Stimulated activated naive CD8-positive, alpha-beta T cell treated with anti-CD3 and anti-CD28 coated beads, Interleukin-15, amount 100 ng/mL, for 72 hours (primary cell): Measurements from ENCODE around the gene WDR27.
"Not testable (repeated sequence)": the region's sequence is repeated elsewhere in the genome, so short reads cannot be mapped to it uniquely, and the experiment has no call there.

Experiments
- ATAC-seq: fragments of 150-1000 bp; cut with Tn5 transposase; 2 replicates; pipeline ENCODE4 v1.10.0; 2021; ENCODE audit warnings: mild to moderate bottlenecking, moderate library complexity
- DNase-seq, 2 donors: peaks; one replicate each; pipeline ENCODE4 v3.0.0; 2021 to 2022
- H3K27ac Mint-ChIP-seq, 2 donors: one replicate each; pipeline ENCODE4 v1.8.0; 2022; ENCODE audit warnings: mild to moderate bottlenecking in 2 of 2, mixed read lengths in 2 of 2, moderate library complexity in 2 of 2
- H3K27me3 Mint-ChIP-seq: one replicate; pipeline ENCODE4 v1.8.0; 2022; ENCODE audit warnings: mixed read lengths
- H3K4me1 Mint-ChIP-seq: one replicate; pipeline ENCODE4 v1.8.0; 2022; ENCODE audit warnings: mild to moderate bottlenecking, mixed read lengths
- H3K4me3 Mint-ChIP-seq, 2 donors: one replicate each; pipeline ENCODE4 v1.8.0; 2022; ENCODE audit warnings: mild to moderate bottlenecking in 2 of 2, mixed read lengths in 2 of 2, moderate library complexity in 1 of 2
- H3K9me3 Mint-ChIP-seq, 2 donors: one replicate each; pipeline ENCODE4 v1.8.0; 2022; ENCODE audit warnings: mixed read lengths in 2 of 2

WDR27 gene

DNA sequence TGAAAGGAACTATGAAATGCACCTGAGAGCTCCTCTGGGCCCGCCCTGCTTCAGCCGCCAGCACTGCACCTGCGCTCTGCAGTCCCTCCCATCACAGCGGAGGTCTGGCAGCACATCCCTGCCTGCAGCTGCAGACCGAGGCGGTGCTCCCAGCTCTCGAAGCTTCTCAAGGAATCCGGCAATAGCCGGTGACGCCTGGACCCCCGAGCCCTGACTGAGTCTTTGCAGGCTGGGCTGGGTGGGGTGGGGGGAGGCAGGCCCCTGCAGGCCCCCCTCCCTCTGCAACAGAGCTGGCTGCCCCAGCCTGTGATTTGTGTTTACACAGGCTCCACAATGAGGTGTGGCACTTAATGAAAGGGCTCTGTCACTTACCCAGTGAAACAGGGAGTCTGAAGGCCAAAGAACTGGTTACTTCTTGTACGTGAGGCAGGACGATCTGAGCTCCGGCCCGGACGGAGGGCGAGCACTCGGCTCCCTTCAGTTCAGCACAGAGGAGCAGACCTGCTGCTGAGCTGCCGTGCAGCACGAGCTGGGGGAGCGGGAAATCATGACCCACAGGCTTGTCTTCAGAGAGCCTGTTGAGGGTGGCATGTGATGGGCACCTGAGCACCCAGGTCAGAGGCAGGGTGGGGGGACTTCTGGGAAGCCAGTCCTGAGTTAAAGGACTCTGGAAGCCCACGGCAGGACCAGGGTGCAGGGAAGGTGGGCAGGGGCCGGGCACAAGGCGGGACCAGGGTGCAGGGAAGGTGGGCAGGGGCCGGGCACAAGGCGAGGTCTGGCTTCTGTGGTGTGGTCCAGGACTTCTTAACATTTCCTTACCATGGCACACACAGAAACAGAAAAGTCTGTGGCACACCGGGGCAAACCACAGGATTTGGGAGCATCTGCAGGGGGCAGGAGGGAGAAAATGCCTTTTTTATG is 255.9 kb downstream of the WDR27 start:
- H3K4me1 Mint-ChIP-seq = no peaks in the 10 kb centered on the region
- peak overlapping the region in 1 of 2 donors; percentile 8 for H3K27ac Mint-ChIP-seq
- DNase-seq (no peak), ATAC-seq (no peak)
- H3K9me3 Mint-ChIP-seq = no peaks in the 10 kb centered on the region
- H3K4me3 Mint-ChIP-seq = no peak overlapping the region
- peaks cover 18% of the 10 kb centered on the region for H3K27me3 Mint-ChIP-seq

DNA sequence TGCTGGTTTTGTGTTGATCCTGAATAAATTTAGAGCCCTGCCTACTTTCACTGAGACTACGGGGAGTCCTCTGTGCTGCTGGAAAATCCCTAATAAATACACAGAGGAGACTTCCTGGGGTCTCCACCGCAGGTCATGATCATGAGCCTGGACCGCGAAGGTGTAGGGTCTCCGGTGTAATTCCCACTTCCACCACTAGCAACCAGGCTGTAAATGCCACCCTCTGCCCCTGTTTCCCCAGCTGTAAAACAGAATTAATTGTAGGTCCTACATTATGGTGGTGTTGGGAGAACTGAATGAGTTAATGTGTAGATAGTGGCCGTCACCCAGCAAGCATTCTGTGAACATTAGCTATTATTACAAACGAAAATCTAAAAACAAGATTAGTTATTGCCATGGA is 256.6 kb downstream of the WDR27 start:
- no peaks in the 10 kb centered on the region for H3K9me3 Mint-ChIP-seq
- DNase-seq (no peak), ATAC-seq (no peak)
- no peak overlapping the region for H3K4me3 Mint-ChIP-seq
- no peaks in the 10 kb centered on the region for H3K4me1 Mint-ChIP-seq
- H3K27me3 Mint-ChIP-seq = peaks cover 18% of the 10 kb centered on the region
- H3K27ac Mint-ChIP-seq = no peak overlapping the region

- no peaks in the 10 kb centered on the region for H3K9me3 Mint-ChIP-seq
- H3K4me1 Mint-ChIP-seq = no peaks in the 10 kb centered on the region
- no peak overlapping the region for H3K4me3 Mint-ChIP-seq
- no peak for DNase-seq
- H3K27ac Mint-ChIP-seq = peak overlapping the region in 1 of 2 donors; percentile 12
- H3K27me3 Mint-ChIP-seq = peaks cover 18% of the 10 kb centered on the region
- ATAC-seq = no peak
Observed at GRCh38 chr6:169441292-169441691, 260.5 kb downstream of the WDR27 start.

DNA sequence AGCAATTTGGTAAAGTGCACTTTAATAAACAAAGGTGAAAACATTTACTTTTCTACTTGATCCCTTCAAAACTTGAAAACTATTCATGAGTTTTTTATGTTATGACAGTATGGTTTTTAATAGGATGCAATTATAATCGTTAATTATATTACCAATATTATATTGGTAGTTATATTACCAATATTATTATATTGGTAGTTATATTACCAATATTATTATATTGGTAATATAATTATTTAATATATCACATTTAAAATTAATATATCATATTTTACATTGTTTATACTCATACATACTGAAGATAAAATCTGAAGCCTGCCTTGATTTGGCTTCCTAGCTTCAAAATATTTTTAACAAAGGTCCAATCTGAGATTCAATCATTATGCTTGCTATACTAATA is 262.1 kb downstream of the WDR27 start:
- H3K27me3 Mint-ChIP-seq = peaks cover 18% of the 10 kb centered on the region
- no peak overlapping the region for H3K4me3 Mint-ChIP-seq
- H3K27ac Mint-ChIP-seq = no peak overlapping the region
- DNase-seq (no peak), ATAC-seq (no peak)
- no peaks in the 10 kb centered on the region for H3K4me1 Mint-ChIP-seq
- H3K9me3 Mint-ChIP-seq = peaks cover 0 to 11% of the 10 kb centered on the region in 2 donors

GRCh38 chr6:169434554-169434953 is 267.3 kb downstream of the WDR27 start:
- peaks cover 17 to 51% of the 10 kb centered on the region in 2 donors for H3K9me3 Mint-ChIP-seq
- H3K27me3 Mint-ChIP-seq, H3K27ac Mint-ChIP-seq, H3K4me1 Mint-ChIP-seq, DNase-seq, H3K4me3 Mint-ChIP-seq, ATAC-seq: not testable (repeated sequence)

- Mint-ChIP-seq H3K9me3 (peaks cover 17 to 48% of the 10 kb centered on the region in 2 donors), H3K4me1 (no peaks in the 10 kb centered on the region), H3K27me3 (no peaks in the 10 kb centered on the region), H3K27ac (no peak overlapping the region), H3K4me3 (no peak overlapping the region)
- DNase-seq (no peak), ATAC-seq (no peak)
Observed at GRCh38 chr6:169429001-169429400, 272.8 kb downstream of the WDR27 start.

GRCh38 chr6:169428532-169428931 is 273.3 kb downstream of the WDR27 start:
- peaks cover 17 to 43% of the 10 kb centered on the region in 2 donors for H3K9me3 Mint-ChIP-seq
- H3K4me3 Mint-ChIP-seq = no peak overlapping the region
- DNase-seq (no peak), ATAC-seq (no peak)
- no peak overlapping the region for H3K27ac Mint-ChIP-seq
- H3K4me1 Mint-ChIP-seq = no peaks in the 10 kb centered on the region
- H3K27me3 Mint-ChIP-seq = no peaks in the 10 kb centered on the region

DNA sequence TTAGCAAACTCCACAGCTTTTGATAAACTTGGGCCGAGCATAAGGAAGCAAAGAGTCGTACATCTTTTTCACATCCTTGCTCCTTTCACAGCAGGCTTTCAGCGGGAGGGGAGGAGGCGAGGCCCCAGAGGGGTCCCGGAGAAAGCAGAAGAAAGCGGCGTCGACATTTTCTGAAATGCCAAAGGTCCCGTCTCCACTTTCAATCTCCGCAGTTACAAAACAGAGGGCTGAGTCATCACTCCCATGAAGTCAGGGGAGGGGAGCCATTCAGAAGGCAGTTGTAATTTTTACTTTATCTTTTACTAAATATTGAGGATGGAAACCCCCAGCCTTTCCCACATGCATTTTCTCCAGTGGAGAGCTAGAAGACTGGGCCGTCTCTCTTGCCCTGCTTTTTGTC is 274.0 kb downstream of the WDR27 start:
- ATAC-seq = no peak
- no peak for DNase-seq
- H3K4me3 Mint-ChIP-seq = no peak overlapping the region
- no peaks in the 10 kb centered on the region for H3K27me3 Mint-ChIP-seq
- H3K27ac Mint-ChIP-seq = no peak overlapping the region
- no peaks in the 10 kb centered on the region for H3K4me1 Mint-ChIP-seq
- peaks cover 16 to 38% of the 10 kb centered on the region in 2 donors for H3K9me3 Mint-ChIP-seq

GRCh38 chr6:169426611-169427010 is 275.2 kb downstream of the WDR27 start:
- Mint-ChIP-seq H3K9me3 (peaks cover 4 to 25% of the 10 kb centered on the region in 2 donors), H3K27ac (no peak overlapping the region), H3K27me3 (peaks cover 8% of the 10 kb centered on the region), H3K4me3 (no peak overlapping the region), H3K4me1 (no peaks in the 10 kb centered on the region)
- DNase-seq = no peak
- no peak for ATAC-seq

DNA sequence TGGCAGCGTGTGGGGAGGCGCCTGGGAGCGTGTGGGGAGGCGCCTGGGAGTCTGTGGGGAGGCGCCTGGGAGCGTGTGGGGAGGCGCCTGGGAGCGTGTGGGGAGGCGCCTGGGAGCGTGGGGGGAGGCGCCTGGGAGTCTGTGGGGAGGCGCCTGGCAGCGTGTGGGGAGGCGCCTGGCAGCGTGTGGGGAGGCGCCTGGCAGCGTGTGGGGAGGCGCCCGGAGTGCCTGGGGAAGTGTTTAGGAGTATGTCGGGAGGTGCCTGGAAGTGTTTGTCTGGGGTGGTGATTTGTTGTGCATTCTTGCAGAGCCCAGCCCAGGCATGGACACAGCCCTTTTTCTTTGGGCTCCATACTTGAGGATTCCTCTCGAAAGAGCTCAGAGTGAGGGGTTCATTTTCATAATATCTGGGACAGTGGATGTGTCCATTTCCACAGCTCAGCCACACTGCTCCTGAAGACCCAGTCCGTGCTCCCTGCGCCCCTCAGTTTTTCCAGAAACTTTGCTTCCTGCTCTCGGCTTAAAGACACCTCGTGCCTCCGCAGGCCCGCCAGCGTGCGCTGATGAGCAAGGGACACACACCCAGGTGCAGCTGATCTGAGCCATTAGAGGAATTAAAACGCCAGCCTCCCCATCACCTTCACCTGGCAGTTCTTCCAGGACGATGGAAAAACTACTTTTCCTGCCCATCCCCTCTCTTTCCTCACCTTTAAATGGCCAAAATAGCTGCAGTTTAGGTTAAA is 276.0 kb downstream of the WDR27 start:
- DNase-seq = peak in 1 of 2 donors; percentile 46
- peaks cover 8% of the 10 kb centered on the region for H3K27me3 Mint-ChIP-seq
- H3K4me1 Mint-ChIP-seq = no peaks in the 10 kb centered on the region
- peak overlapping the region in 1 of 2 donors; percentile 68 for H3K4me3 Mint-ChIP-seq
- peak; percentile 44 for ATAC-seq
- H3K9me3 Mint-ChIP-seq = peaks cover 0 to 19% of the 10 kb centered on the region in 2 donors
- no peak overlapping the region for H3K27ac Mint-ChIP-seq

DNA sequence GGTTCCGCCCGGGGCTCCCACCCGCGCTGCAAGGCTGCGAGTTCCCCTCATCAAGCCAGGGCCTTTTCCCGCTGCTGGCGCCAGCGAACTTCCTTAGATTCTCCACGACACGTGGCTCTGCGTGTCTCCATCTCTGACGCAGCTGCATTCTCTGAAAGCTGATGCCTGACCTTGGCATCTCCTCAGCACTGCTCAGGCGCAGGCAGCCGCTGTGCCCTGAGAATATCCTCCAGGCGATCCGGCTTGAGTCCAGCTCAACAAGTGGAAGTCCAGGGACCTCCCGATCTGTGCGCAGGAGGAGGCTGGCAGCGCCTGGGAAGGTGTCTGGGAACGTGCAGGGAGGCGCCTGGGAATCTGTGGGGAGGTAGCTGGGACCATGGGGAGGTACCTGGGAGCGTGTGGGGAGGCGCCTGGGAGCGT is 277.0 kb downstream of the WDR27 start:
- H3K27me3 Mint-ChIP-seq = peaks cover 8% of the 10 kb centered on the region
- ATAC-seq (peak; percentile 53), DNase-seq (no peak)
- peak overlapping the region in 1 of 2 donors; percentile 74 for H3K4me3 Mint-ChIP-seq
- H3K27ac Mint-ChIP-seq = no peak overlapping the region
- H3K4me1 Mint-ChIP-seq = no peaks in the 10 kb centered on the region
- peaks cover 0 to 11% of the 10 kb centered on the region in 2 donors for H3K9me3 Mint-ChIP-seq

- DNase-seq (no peak), ATAC-seq (peak; percentile 31)
- Mint-ChIP-seq H3K9me3 (peaks cover 0 to 7% of the 10 kb centered on the region in 2 donors), H3K4me1 (no peaks in the 10 kb centered on the region), H3K27me3 (peaks cover 8% of the 10 kb centered on the region), H3K4me3 (no peak overlapping the region), H3K27ac (no peak overlapping the region)
Observed at GRCh38 chr6:169424149-169424804, 277.6 kb downstream of the WDR27 start.

- no peak overlapping the region for H3K4me3 Mint-ChIP-seq
- DNase-seq = no peak
- ATAC-seq = no peak
- no peak overlapping the region for H3K27ac Mint-ChIP-seq
- peaks cover 0 to 7% of the 10 kb centered on the region in 2 donors for H3K9me3 Mint-ChIP-seq
- H3K4me1 Mint-ChIP-seq = no peaks in the 10 kb centered on the region
- peaks cover 18% of the 10 kb centered on the region for H3K27me3 Mint-ChIP-seq
Observed at GRCh38 chr6:169421586-169422264, 280.1 kb downstream of the WDR27 start.

DNA sequence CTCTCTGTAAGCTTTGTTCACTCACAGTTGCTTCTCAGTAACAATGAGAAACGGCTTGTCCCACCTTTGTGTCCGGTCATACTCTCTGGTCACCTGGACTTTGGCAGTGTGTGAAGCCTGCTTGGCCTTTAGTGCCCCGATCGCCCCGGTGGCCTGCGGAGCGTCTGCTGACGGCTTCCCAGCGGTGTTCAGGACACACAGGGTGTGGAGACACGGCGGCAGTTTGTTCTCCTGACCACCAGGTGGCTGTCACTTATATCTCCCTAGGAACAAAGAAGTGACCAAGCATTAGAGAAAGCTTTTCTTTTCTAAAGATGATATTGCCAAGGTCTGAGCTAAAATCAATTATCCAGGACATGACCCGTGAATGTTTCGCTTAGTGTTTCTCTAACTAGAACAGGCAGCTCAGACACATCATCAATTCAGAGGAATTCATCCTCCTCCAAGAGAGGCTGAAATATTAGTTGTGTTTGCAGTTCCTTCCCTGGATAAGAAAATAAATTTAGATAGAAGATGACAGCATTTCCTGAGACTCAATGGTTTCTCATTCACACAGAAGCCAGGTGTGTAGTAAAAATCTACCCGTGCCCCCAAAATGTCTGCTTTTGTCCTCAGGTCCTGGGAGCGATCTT is 280.8 kb downstream of the WDR27 start:
- H3K27me3 Mint-ChIP-seq = peaks cover 18% of the 10 kb centered on the region
- peaks cover 0 to 7% of the 10 kb centered on the region in 2 donors for H3K9me3 Mint-ChIP-seq
- H3K27ac Mint-ChIP-seq = peak overlapping the region in 1 of 2 donors; percentile 23
- H3K4me1 Mint-ChIP-seq = no peaks in the 10 kb centered on the region
- H3K4me3 Mint-ChIP-seq = no peak overlapping the region
- ATAC-seq (no peak), DNase-seq (no peak)

GRCh38 chr6:169417101-169417500 is 284.7 kb downstream of the WDR27 start:
- Mint-ChIP-seq H3K27ac (no peak overlapping the region), H3K4me1 (no peaks in the 10 kb centered on the region), H3K4me3 (no peak overlapping the region), H3K27me3 (peaks cover 25% of the 10 kb centered on the region), H3K9me3 (peaks cover 12 to 27% of the 10 kb centered on the region in 2 donors)
- ATAC-seq = no peak
- no peak for DNase-seq
